GM19395 (cell line): ENCODE data around the gene GOLGA6L7.
"Not testable (repeated sequence)": the region's sequence is repeated elsewhere in the genome, so short reads cannot be mapped to it uniquely, and the experiment has no call there.

Source experiments
- ATAC-seq: cut with Tn5 transposase; IDR thresholded peaks from one replicate; pipeline ENCODE4 v1.9.1; 2021; ENCODE audit warnings: mild to moderate bottlenecking, moderate library complexity; ENCODE audit not compliant: unreplicated experiment

Gene GOLGA6L7

GRCh38 chr15:28847247-28847646, 1.2 kb downstream of the GOLGA6L7 start:
- ATAC-seq: not testable (repeated sequence)

GRCh38 chr15:28844147-28844546, 4.3 kb downstream of the GOLGA6L7 start:
- ATAC-seq: not testable (repeated sequence)

GRCh38 chr15:28843520-28843919, 4.9 kb downstream of the GOLGA6L7 start:
- ATAC-seq: not testable (repeated sequence)

GRCh38 chr15:28842210-28842609, 6.2 kb downstream of the GOLGA6L7 start:
- not testable (repeated sequence) for ATAC-seq

- ATAC-seq: not testable (repeated sequence)
Measured at GRCh38 chr15:28840285-28840684, 8.2 kb downstream of the GOLGA6L7 start.

GRCh38 chr15:28834957-28835585, 13.4 kb downstream of the GOLGA6L7 start:
- not testable (repeated sequence) for ATAC-seq

GRCh38 chr15:28831897-28832587, 16.4 kb downstream of the GOLGA6L7 start:
- not testable (repeated sequence) for ATAC-seq

GRCh38 chr15:28821420-28821819, 27.0 kb downstream of the GOLGA6L7 start:
- not testable (repeated sequence) for ATAC-seq

- ATAC-seq: not testable (repeated sequence)
Measured at GRCh38 chr15:28819930-28820295, 28.5 kb downstream of the GOLGA6L7 start.

GRCh38 chr15:28819019-28819929, 29.2 kb downstream of the GOLGA6L7 start:
- not testable (repeated sequence) for ATAC-seq

- ATAC-seq: not testable (repeated sequence)
Measured at GRCh38 chr15:28818168-28818567, 30.3 kb downstream of the GOLGA6L7 start.

- not testable (repeated sequence) for ATAC-seq
Measured at GRCh38 chr15:28814059-28814458, 34.4 kb downstream of the GOLGA6L7 start.

- not testable (repeated sequence) for ATAC-seq
Measured at GRCh38 chr15:28813392-28813791, 35.1 kb downstream of the GOLGA6L7 start.

GRCh38 chr15:28811852-28812550, 36.4 kb downstream of the GOLGA6L7 start:
- ATAC-seq: not testable (repeated sequence)

- ATAC-seq: not testable (repeated sequence)
Measured at GRCh38 chr15:28810444-28810843, 38.0 kb downstream of the GOLGA6L7 start.

GRCh38 chr15:28808136-28808535, 40.3 kb downstream of the GOLGA6L7 start:
- not testable (repeated sequence) for ATAC-seq

GRCh38 chr15:28800366-28800765, 48.1 kb downstream of the GOLGA6L7 start:
- not testable (repeated sequence) for ATAC-seq

GRCh38 chr15:28798234-28798633, 50.2 kb downstream of the GOLGA6L7 start:
- not testable (repeated sequence) for ATAC-seq

GRCh38 chr15:28794231-28794630, 54.2 kb downstream of the GOLGA6L7 start:
- ATAC-seq: not testable (repeated sequence)
